ENCODE measurements around the gene POU2F1. TPM values are rescaled to one million over a fixed set of nuclear protein-coding genes. Genes with fewer than 3 reads are reported as not detected.
A peak's percentile ranks its signal among the peaks of the same experiment; 100 is the strongest.

POU2F1 gene
- total RNA-seq, 4 donors from 2014 or later, result 11.5 to 23.1 (median 17.0) TPM

DNA sequence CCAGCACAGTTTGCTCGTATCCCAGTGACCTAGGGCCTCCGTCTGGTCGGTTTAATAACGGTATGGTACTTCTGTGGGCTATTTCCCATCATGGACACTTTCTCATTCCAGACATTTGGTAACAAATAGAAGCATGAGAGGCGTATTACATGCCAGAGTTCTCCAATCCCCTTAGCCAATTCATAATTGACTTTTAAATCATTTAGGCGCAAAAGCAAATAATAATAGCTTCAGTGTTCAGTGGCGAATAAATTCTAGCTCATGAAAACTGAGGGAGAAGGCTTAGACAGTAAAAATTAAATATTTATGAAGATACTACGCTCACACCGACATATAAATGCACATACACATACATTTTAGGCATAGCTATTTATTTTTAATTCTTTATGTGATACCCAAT is 247.1 kb downstream of the POU2F1 start:
- no peak for DNase-seq
- H3K4me1 ChIP-seq, result no peaks in the 10 kb centered on the region
- no peak overlapping the region for H3K27ac ChIP-seq
- H3K27me3 ChIP-seq, result no peaks in the 10 kb centered on the region
- no peaks in the 10 kb centered on the region for H3K36me3 ChIP-seq
- H3K9me3 ChIP-seq, result no peaks in the 10 kb centered on the region
- no peak for TF ChIP-seq POLR2A (IDR thresholded peaks at IDR 0.05)
- TF ChIP-seq CTCF (IDR thresholded peaks at IDR 0.05), result no peak
- no peak overlapping the region for H3K4me3 ChIP-seq

DNA sequence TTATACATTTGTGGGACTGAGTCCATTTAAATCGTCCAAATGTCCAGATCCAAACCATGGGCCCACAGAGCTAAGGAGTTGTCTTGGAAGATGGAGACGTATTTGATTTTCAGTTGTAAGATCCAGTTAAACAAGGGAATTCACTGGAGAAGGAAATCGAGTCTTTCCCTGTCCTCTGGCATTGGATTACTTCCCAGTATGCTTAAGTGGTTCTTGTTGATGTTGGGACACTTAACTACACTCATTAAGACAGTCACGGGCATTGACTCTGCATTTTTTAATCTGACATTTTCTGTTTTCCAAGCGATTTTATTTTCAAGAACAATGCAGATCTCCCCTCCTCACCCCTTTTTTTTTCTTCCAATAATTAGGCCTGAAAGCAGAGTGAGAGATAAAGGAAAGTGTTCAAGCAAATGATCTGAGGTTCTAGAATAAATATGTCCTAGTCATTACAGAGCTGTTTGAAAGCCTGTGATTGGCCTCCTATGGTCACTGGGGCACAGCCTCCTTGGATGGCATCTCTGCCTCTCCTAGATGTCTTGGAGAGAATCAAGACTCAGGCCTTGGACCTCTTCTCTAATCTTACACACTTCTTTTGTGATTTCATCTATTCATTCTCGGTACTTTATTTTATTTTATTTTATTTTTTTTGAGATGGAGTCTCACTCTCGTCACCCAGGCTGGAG is 248.7 kb downstream of the POU2F1 start:
- H3K27me3 ChIP-seq, result no peaks in the 10 kb centered on the region
- H3K4me3 ChIP-seq, result no peak overlapping the region
- H3K36me3 ChIP-seq, result no peaks in the 10 kb centered on the region
- no peak overlapping the region for H3K27ac ChIP-seq
- DNase-seq, result peak in 1 of 3 donors; percentile 11
- TF ChIP-seq CTCF (IDR thresholded peaks at IDR 0.05), result no peak
- no peak for TF ChIP-seq POLR2A (IDR thresholded peaks at IDR 0.05)
- H3K4me1 ChIP-seq, result no peaks in the 10 kb centered on the region
- no peaks in the 10 kb centered on the region for H3K9me3 ChIP-seq

DNA sequence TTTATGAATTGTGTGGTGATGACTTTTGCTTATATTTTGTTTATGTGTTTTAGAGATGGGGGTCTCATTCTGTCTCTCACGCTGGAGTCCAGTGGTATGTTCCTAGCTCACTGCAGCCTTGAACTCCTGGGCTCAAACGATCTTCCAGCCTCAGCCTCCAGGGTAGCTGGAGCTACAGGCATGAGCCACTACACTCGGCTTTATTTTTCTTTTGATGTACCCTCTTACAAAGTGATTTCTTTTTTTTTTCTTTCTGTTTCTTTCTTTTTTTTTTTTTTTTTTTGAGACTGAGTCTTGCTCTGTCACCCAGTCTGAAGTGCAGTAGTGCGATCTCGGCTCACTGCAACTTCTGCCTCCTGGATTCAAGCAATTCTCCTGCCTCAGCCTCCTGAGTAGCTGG is 250.9 kb downstream of the POU2F1 start:
- no peaks in the 10 kb centered on the region for H3K27me3 ChIP-seq
- H3K27ac ChIP-seq, result no peak overlapping the region
- TF ChIP-seq POLR2A (IDR thresholded peaks at IDR 0.05) (no peak), CTCF (IDR thresholded peaks at IDR 0.05) (no peak)
- H3K36me3 ChIP-seq, result no peaks in the 10 kb centered on the region
- H3K4me3 ChIP-seq, result no peak overlapping the region
- DNase-seq, result no peak
- no peaks in the 10 kb centered on the region for H3K4me1 ChIP-seq
- no peaks in the 10 kb centered on the region for H3K9me3 ChIP-seq

- Histone ChIP-seq H3K4me3 (no peak overlapping the region), H3K27ac (no peak overlapping the region), H3K27me3 (no peaks in the 10 kb centered on the region), H3K9me3 (no peaks in the 10 kb centered on the region), H3K36me3 (no peaks in the 10 kb centered on the region), H3K4me1 (no peaks in the 10 kb centered on the region)
- no peak for TF ChIP-seq CTCF (IDR thresholded peaks at IDR 0.05)
- TF ChIP-seq POLR2A (IDR thresholded peaks at IDR 0.05), result no peak
- peak in 1 of 3 donors; percentile 34 for DNase-seq
Observed at GRCh38 chr1:167472752-167473521, 252.3 kb downstream of the POU2F1 start.

DNA sequence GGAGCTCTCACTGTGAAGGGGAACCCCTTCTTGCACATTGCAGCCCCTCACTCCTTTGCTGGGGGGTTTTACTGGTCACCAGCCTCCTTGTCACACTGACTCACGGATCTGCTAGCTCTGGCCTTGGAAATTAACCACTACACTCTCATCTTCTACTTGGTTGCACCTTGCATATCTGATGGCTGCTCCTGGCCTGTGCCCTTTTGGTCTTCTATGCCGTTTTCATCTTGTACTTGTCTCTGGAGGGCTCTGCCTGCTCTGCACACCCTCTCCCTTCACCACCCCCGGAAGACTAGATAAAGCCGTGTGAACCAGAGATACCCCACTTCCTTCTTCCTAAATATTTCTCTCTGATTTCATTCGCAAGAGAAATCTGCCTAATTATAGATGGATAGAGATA is 253.1 kb downstream of the POU2F1 start:
- no peaks in the 10 kb centered on the region for H3K27me3 ChIP-seq
- H3K36me3 ChIP-seq, result no peaks in the 10 kb centered on the region
- peak in 1 of 3 donors; percentile 43 for DNase-seq
- no peaks in the 10 kb centered on the region for H3K4me1 ChIP-seq
- no peak overlapping the region for H3K4me3 ChIP-seq
- no peaks in the 10 kb centered on the region for H3K9me3 ChIP-seq
- no peak for TF ChIP-seq POLR2A (IDR thresholded peaks at IDR 0.05)
- TF ChIP-seq CTCF (IDR thresholded peaks at IDR 0.05), result no peak
- no peak overlapping the region for H3K27ac ChIP-seq

Measured in Peyer's patch (tissue), 4 donors.